ENCODE results near the gene CHGA.

- TF ChIP-seq POLR2A (IDR thresholded peaks at IDR 0.05; ENCODE audit: low read depth, low read length) = no peak
- TF ChIP-seq POLR2AphosphoS5 (IDR thresholded peaks at IDR 0.05; ENCODE audit: low read depth, low read length) = no peak
- no peak for TF ChIP-seq TAF1 (IDR thresholded peaks at IDR 0.05; ENCODE audit: low read depth, low read length)
- no peak for TF ChIP-seq PAX5 (IDR thresholded peaks at IDR 0.05; ENCODE audit: insufficient read depth, low read length, severe bottlenecking)
- no peak for TF ChIP-seq POU2F2 (IDR thresholded peaks at IDR 0.05; ENCODE audit: low read depth, low read length)
- TF ChIP-seq SPI1 (IDR thresholded peaks at IDR 0.05; ENCODE audit: low read depth, low read length) = no peak
Observed at GRCh38 chr14:92938890-92939671, 16.1 kb downstream of the CHGA start.
